Astrocyte (in vitro differentiated cells and primary cell): Measurements from ENCODE around the gene SHISA9. TPM values are rescaled to one million over a fixed set of nuclear protein-coding genes. Genes with fewer than 3 reads are reported as not detected.

Source experiments
- DNase-seq: peaks from one replicate; pipeline ENCODE4 v3.0.0-alpha.2; 2010; ENCODE audit warnings: low read depth
- FAIRE-seq: peaks from 2 replicates; lab custom pipeline; 2011; peaks lifted over from hg19 to GRCh38; lab: Jason Lieb, UNC
- H2AFZ ChIP-seq: 2 replicates; pipeline ENCODE4 v1.6.0; 2012; ENCODE audit warnings: low read depth, low read length, inconsistent platforms
- H3K27ac ChIP-seq: 2 replicates; pipeline ENCODE4 v1.5.1; 2011; ENCODE audit warnings: low read depth, low read length, inconsistent platforms
- H3K27me3 ChIP-seq: 2 replicates; pipeline ENCODE4 v1.6.0; 2011; ENCODE audit warnings: low read length, inconsistent platforms; ENCODE audit not compliant: insufficient read depth
- H3K36me3 ChIP-seq: 2 replicates; pipeline ENCODE4 v1.5.1; 2011; ENCODE audit warnings: low read length, inconsistent platforms; ENCODE audit not compliant: insufficient read depth
- H3K4me1 ChIP-seq: 2 replicates; pipeline ENCODE4 v1.5.1; 2011; ENCODE audit warnings: low read length, inconsistent platforms; ENCODE audit not compliant: insufficient read depth
- H3K4me2 ChIP-seq: 2 replicates; pipeline ENCODE4 v1.6.0; 2012; ENCODE audit warnings: low read length, inconsistent platforms
- H3K4me3 ChIP-seq: 2 replicates; pipeline ENCODE4 v1.5.1; 2011; ENCODE audit warnings: low read depth, mild to moderate bottlenecking, low read length, inconsistent platforms; ENCODE audit not compliant: insufficient read depth
- H3K79me2 ChIP-seq: 2 replicates; pipeline ENCODE4 v1.6.0; 2012; ENCODE audit warnings: mild to moderate bottlenecking, low read length, inconsistent platforms; ENCODE audit not compliant: insufficient read depth
- H3K9ac ChIP-seq: 2 replicates; pipeline ENCODE4 v1.6.0; 2012; ENCODE audit warnings: mild to moderate bottlenecking, low read length, inconsistent platforms
- H3K9me3 ChIP-seq: 2 replicates; pipeline ENCODE4 v1.5.1; 2012; ENCODE audit warnings: low read depth, mild to moderate bottlenecking, low read length, inconsistent platforms; ENCODE audit not compliant: insufficient read depth
- H4K20me1 ChIP-seq: 2 replicates; pipeline ENCODE4 v1.6.0; 2012; ENCODE audit warnings: low read length, inconsistent platforms; ENCODE audit not compliant: insufficient read depth
- H3K27ac Mint-ChIP-seq: one replicate; pipeline ENCODE4 v1.8.0; 2021; ENCODE audit warnings: mild to moderate bottlenecking, mixed read lengths; ENCODE audit not compliant: unreplicated experiment
- H3K27me3 Mint-ChIP-seq: one replicate; pipeline ENCODE4 v1.8.0; 2021; ENCODE audit warnings: low read depth, mixed read lengths; ENCODE audit not compliant: unreplicated experiment
- H3K36me3 Mint-ChIP-seq: one replicate; pipeline ENCODE4 v1.8.0; 2021; ENCODE audit warnings: low read depth, mixed read lengths; ENCODE audit not compliant: unreplicated experiment
- H3K4me1 Mint-ChIP-seq: one replicate; pipeline ENCODE4 v1.8.0; 2021; ENCODE audit warnings: low read depth, mixed read lengths; ENCODE audit not compliant: unreplicated experiment
- H3K4me3 Mint-ChIP-seq: one replicate; pipeline ENCODE4 v1.8.0; 2021; ENCODE audit warnings: mild to moderate bottlenecking, moderate library complexity, mixed read lengths; ENCODE audit not compliant: unreplicated experiment
- H3K9me3 Mint-ChIP-seq: one replicate; pipeline ENCODE4 v1.8.0; 2021; ENCODE audit warnings: mild to moderate bottlenecking, mixed read lengths; ENCODE audit not compliant: unreplicated experiment
- CTCF ChIP-seq: IDR thresholded peaks from 2 replicates; pipeline ENCODE4 v1.5.1; 2011; ENCODE audit warnings: low read depth, mild to moderate bottlenecking, inconsistent platforms, low read length, moderate library complexity; ENCODE audit not compliant: insufficient read depth
- EZH2 ChIP-seq: IDR thresholded peaks from 2 replicates; pipeline ENCODE4 v1.6.1; 2012; ENCODE audit warnings: mild to moderate bottlenecking, low read length, inconsistent platforms; ENCODE audit not compliant: insufficient read depth
- total RNA-seq: library from RNA; stranded (reverse); gene quantifications from 2 replicates; pipeline ENCODE4 v1.2.1, GENCODE V29; 2021

SHISA9 gene
- total RNA-seq, 1 donor from 2014 or later, result 73.0 TPM

- no peak overlapping the region for H2AFZ ChIP-seq
- no peaks in the 10 kb centered on the region for H3K4me1 ChIP-seq
- H3K36me3 Mint-ChIP-seq, result no peaks in the 10 kb centered on the region
- TF ChIP-seq EZH2 (no peak), CTCF (no peak)
- H3K27me3 Mint-ChIP-seq, result no peaks in the 10 kb centered on the region
- H3K4me3 ChIP-seq, result no peak overlapping the region
- H4K20me1 ChIP-seq, result no peaks in the 10 kb centered on the region
- peak overlapping the region; percentile 8 for H3K4me3 Mint-ChIP-seq
- H3K9ac ChIP-seq, result no peak overlapping the region
- H3K4me1 Mint-ChIP-seq, result peaks cover 24% of the 10 kb centered on the region
- no peaks in the 10 kb centered on the region for H3K36me3 ChIP-seq
- DNase-seq (no peak), FAIRE-seq (no peak)
- H3K4me2 ChIP-seq, result no peak overlapping the region
- no peaks in the 10 kb centered on the region for H3K9me3 ChIP-seq
- H3K27me3 ChIP-seq, result no peaks in the 10 kb centered on the region
- no peak overlapping the region for H3K27ac ChIP-seq
- no peaks in the 10 kb centered on the region for H3K79me2 ChIP-seq
- peak overlapping the region; percentile 84 for H3K27ac Mint-ChIP-seq
- peaks cover 4% of the 10 kb centered on the region for H3K9me3 Mint-ChIP-seq
Observed at GRCh38 chr16:12976936-12977335, 75.5 kb downstream of the SHISA9 start.

GRCh38 chr16:12985516-12985915, 84.1 kb downstream of the SHISA9 start:
- FAIRE-seq (no peak), DNase-seq (no peak)
- H3K4me1 ChIP-seq, result no peaks in the 10 kb centered on the region
- no peak overlapping the region for H3K4me3 ChIP-seq
- H2AFZ ChIP-seq, result no peak overlapping the region
- H3K4me2 ChIP-seq, result no peak overlapping the region
- no peak for TF ChIP-seq EZH2
- no peak for TF ChIP-seq CTCF
- peaks cover 4% of the 10 kb centered on the region for H3K36me3 Mint-ChIP-seq
- peaks cover 5% of the 10 kb centered on the region for H3K4me1 Mint-ChIP-seq
- H3K9ac ChIP-seq, result no peak overlapping the region
- no peaks in the 10 kb centered on the region for H3K79me2 ChIP-seq
- H3K27ac ChIP-seq, result no peak overlapping the region
- H3K4me3 Mint-ChIP-seq, result no peak overlapping the region
- H3K9me3 ChIP-seq, result no peaks in the 10 kb centered on the region
- H3K9me3 Mint-ChIP-seq, result peaks cover 8% of the 10 kb centered on the region
- H4K20me1 ChIP-seq, result no peaks in the 10 kb centered on the region
- H3K27me3 Mint-ChIP-seq, result no peaks in the 10 kb centered on the region
- no peak overlapping the region for H3K27ac Mint-ChIP-seq
- no peaks in the 10 kb centered on the region for H3K36me3 ChIP-seq
- H3K27me3 ChIP-seq, result no peaks in the 10 kb centered on the region

- Mint-ChIP-seq H3K27me3 (no peaks in the 10 kb centered on the region), H3K4me1 (peaks cover 5% of the 10 kb centered on the region), H3K9me3 (peaks cover 1% of the 10 kb centered on the region), H3K36me3 (peaks cover 4% of the 10 kb centered on the region), H3K27ac (no peak overlapping the region), H3K4me3 (no peak overlapping the region)
- DNase-seq, result no peak
- Histone ChIP-seq H3K36me3 (no peaks in the 10 kb centered on the region), H3K9ac (no peak overlapping the region), H3K4me3 (no peak overlapping the region), H3K9me3 (no peaks in the 10 kb centered on the region), H3K27ac (no peak overlapping the region), H3K27me3 (no peaks in the 10 kb centered on the region), H4K20me1 (no peaks in the 10 kb centered on the region), H3K4me2 (no peak overlapping the region), H3K4me1 (no peaks in the 10 kb centered on the region), H3K79me2 (no peaks in the 10 kb centered on the region), H2AFZ (no peak overlapping the region)
- TF ChIP-seq CTCF, result no peak
- no peak for TF ChIP-seq EZH2
- no peak for FAIRE-seq
Observed at GRCh38 chr16:12988071-12988470, 86.7 kb downstream of the SHISA9 start.
